ENCODE results near the gene SLC24A4. TPM values are rescaled to one million over a fixed set of nuclear protein-coding genes. Genes with fewer than 3 reads are reported as not detected.

The SLC24A4 gene
- total RNA-seq, 1 donor from 2014 or later = not detected

DNA sequence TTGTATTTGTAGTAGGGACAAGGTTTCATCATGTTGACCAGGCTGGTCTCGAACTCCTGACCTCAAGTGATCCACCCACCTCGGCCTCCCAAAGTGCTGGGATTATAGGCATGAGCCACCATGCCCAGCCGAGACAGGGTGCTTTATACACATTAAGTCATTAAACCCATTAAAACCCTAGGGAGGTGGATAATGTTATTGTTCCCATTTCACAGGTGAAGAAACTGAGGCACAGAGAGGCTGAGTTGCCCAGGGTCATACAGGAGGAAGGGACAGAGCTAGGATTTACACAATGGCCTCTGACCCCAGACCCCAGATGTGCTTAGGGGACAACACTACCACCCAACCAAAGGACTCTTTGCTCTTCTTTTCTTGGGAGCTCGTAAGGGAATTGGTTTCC is 139.6 kb downstream of the SLC24A4 start:
- no peak for TF ChIP-seq CTCF (IDR thresholded peaks at IDR 0.05; ENCODE audit: unreplicated experiment)
- H3K27me3 Mint-ChIP-seq (ENCODE audit: low read depth) = no peaks in the 10 kb centered on the region
- peaks cover 7% of the 10 kb centered on the region for H3K9me3 Mint-ChIP-seq
- no peak overlapping the region for H3K27ac Mint-ChIP-seq
- H3K4me1 Mint-ChIP-seq = peaks cover 6% of the 10 kb centered on the region
- H3K4me3 Mint-ChIP-seq = no peak overlapping the region
- no peaks in the 10 kb centered on the region for H3K36me3 Mint-ChIP-seq
- DNase-seq (ENCODE audit: low spot score in 2 of 2, unreplicated experiment in 2 of 2) = peak in 1 of 2 experiments; percentile 6

DNA sequence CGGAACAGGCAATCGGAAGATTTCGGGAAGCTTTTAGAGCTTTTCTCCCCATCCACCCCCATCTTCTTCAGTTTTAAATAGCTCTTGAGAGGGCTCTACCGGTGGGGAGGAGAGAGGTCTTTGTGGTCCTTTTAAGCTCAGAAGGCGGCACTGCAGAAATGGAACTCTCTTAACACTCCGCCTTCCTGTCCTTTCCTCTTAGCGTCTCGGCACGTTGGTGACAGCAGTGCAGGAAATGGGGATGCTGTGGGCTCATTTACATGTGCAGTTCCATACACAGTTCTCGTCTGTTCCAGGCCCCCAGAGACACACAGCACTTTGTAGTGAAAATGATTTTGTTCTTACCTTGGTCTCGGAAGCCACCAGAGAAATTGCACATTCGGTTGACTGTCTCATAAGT is 140.2 kb downstream of the SLC24A4 start:
- H3K4me3 Mint-ChIP-seq = no peak overlapping the region
- peaks cover 6% of the 10 kb centered on the region for H3K4me1 Mint-ChIP-seq
- H3K27me3 Mint-ChIP-seq (ENCODE audit: low read depth) = no peaks in the 10 kb centered on the region
- no peaks in the 10 kb centered on the region for H3K36me3 Mint-ChIP-seq
- DNase-seq (ENCODE audit: low spot score in 2 of 2, unreplicated experiment in 2 of 2) = peak in 1 of 2 experiments; percentile 3
- peaks cover 12% of the 10 kb centered on the region for H3K9me3 Mint-ChIP-seq
- no peak for TF ChIP-seq CTCF (IDR thresholded peaks at IDR 0.05; ENCODE audit: unreplicated experiment)
- no peak overlapping the region for H3K27ac Mint-ChIP-seq

DNA sequence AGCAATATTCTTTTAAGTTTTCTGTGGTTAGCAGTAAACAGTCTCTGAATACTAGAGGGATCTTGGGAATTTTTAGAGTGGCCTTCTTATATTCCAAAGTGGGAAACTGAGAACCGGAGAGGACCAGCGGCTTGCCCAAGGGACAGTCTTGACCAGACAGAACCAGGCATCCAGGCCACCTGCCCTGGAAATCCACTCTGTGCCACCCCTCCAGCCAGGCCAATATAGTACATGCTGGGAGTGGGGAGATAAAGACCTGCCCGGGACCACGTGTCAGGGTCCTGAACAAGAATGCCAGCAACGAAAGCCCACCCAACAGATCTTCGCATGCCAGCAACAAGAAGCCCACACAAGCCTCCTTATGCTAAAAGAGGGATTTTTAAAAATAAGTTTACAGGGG is 141.2 kb downstream of the SLC24A4 start:
- no peaks in the 10 kb centered on the region for H3K36me3 Mint-ChIP-seq
- no peak for TF ChIP-seq CTCF (IDR thresholded peaks at IDR 0.05; ENCODE audit: unreplicated experiment)
- peaks cover 5% of the 10 kb centered on the region for H3K4me1 Mint-ChIP-seq
- H3K27me3 Mint-ChIP-seq (ENCODE audit: low read depth) = no peaks in the 10 kb centered on the region
- H3K27ac Mint-ChIP-seq = no peak overlapping the region
- no peak overlapping the region for H3K4me3 Mint-ChIP-seq
- H3K9me3 Mint-ChIP-seq = peaks cover 20% of the 10 kb centered on the region
- DNase-seq (ENCODE audit: low spot score in 2 of 2, unreplicated experiment in 2 of 2) = peak in 1 of 2 experiments; percentile 11

DNA sequence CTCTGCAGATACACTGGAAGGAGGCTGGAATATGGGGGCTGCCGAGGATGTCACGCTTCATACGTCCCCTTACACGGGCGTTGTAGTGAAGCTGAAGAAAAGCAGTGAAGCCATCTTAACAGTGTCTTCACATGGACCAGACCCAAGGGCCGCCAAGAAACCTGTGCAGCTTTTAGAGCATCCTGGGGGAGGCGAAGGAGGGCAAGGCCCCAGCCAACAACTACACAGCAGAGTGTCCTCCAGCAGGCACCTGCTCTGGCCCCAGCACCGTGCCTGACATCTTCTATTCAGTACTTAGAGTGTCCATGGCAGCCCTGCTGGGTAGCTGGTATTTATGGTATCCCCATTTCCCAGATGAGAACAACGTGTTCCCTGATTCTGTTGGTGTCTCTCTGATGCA is 141.8 kb downstream of the SLC24A4 start:
- Mint-ChIP-seq H3K36me3 (no peaks in the 10 kb centered on the region), H3K27ac (no peak overlapping the region), H3K9me3 (peaks cover 23% of the 10 kb centered on the region), H3K4me3 (no peak overlapping the region), H3K27me3 (ENCODE audit: low read depth) (no peaks in the 10 kb centered on the region), H3K4me1 (no peaks in the 10 kb centered on the region)
- no peak for TF ChIP-seq CTCF (IDR thresholded peaks at IDR 0.05; ENCODE audit: unreplicated experiment)
- no peak for DNase-seq (ENCODE audit: low spot score in 2 of 2, unreplicated experiment in 2 of 2)

DNA sequence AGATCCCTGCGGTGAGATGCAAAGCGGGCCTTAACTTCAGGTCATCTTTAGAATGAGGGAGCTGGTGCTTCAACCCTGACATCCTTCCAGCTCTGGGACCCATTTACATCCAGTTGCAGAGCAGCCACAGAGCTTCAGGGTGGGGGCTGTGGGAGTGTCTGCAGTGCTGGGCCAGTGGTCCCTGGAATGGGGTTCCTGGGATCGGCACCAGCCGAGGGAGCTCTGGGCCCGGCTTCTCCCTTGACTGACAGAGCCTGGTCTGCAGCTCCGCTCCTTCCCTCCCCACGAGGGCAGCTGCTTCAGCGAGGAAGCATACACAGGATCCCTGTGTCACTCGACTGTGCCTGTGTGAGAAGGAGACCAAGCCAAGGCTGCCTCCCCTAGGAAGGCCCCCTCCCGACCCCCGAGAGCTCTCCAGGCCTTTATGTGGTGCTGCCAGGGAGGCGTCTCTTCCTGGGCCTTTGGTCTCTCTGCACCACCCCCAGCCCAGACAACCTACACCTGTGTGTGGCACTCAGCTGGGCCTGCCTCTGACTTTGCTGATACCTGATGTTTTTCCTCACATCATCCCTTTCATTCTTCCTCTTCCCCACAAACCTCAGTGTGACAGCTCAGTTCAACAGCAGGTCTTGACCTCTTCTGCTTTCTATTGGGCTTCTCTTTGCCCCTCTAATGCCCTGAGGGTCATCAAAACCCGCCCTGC is 142.5 kb downstream of the SLC24A4 start:
- TF ChIP-seq CTCF (IDR thresholded peaks at IDR 0.05; ENCODE audit: unreplicated experiment) = no peak
- Mint-ChIP-seq H3K27me3 (ENCODE audit: low read depth) (no peaks in the 10 kb centered on the region), H3K4me3 (no peak overlapping the region), H3K9me3 (peaks cover 29% of the 10 kb centered on the region), H3K27ac (no peak overlapping the region), H3K4me1 (peaks cover 2% of the 10 kb centered on the region), H3K36me3 (no peaks in the 10 kb centered on the region)
- peak in 1 of 2 experiments; percentile 14 for DNase-seq (ENCODE audit: low spot score in 2 of 2, unreplicated experiment in 2 of 2)
